Left renal pelvis (tissue), 4 donors: ENCODE measurements around the gene ISX. TPM values are rescaled to one million over a fixed set of nuclear protein-coding genes. Genes with fewer than 3 reads are reported as not detected.
A peak's percentile ranks its signal among the peaks of the same experiment; 100 is the strongest.
"Not testable (repeated sequence)": the region's sequence is repeated elsewhere in the genome, so short reads cannot be mapped to it uniquely, and the experiment has no call there.

Source experiments
- DNase-seq, 4 donors: peaks; one replicate each; pipeline ENCODE4 v3.0.0-alpha.2; 2013; ENCODE audit warnings: low read depth in 4 of 4, low spot score in 3 of 4
- polyA plus RNA-seq, 4 donors: library from polyadenylated mRNA; unstranded; fragments of 120-200 nt; gene quantifications; one replicate each; pipeline ENCODE4 v1.2.1, GENCODE V29; 2013; ENCODE audit not compliant: insufficient read length in 4 of 4

ISX gene
- polyA plus RNA-seq, result under 1 TPM; 0.05 to 0.32 (median 0.25) TPM

DNA sequence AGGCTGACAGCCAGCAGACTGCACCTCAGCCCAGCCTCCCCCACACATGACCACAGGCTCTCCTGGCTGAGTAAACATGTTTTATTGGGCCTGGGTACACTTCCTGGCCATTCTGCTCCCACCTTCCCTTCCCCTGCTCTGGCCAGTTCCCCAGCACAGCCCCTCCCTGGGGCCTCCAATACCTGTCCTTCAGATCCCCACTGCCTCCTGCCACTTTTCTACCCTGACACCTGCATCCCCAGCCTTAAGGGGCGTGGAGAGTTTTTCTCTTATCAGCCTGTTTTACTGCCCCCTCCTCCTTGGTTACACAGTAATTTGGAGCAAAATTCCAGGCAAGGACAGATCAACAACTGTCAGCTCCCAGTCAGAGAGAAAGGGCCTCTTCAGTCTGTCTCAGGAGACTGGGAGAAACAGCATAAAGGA, at the start of gene ISX:
Gene ISX, plus strand, starts transcription at position 363 of the 423 bp plus-strand sequence. CDS start 930 bp downstream, outside the sequence.
- peak in 2 of 4 donors; percentile 8 to 18 for DNase-seq

- DNase-seq, result no peak
Measured at GRCh38 chr22:35016909-35017308, 49.0 kb upstream of the ISX start.

DNA sequence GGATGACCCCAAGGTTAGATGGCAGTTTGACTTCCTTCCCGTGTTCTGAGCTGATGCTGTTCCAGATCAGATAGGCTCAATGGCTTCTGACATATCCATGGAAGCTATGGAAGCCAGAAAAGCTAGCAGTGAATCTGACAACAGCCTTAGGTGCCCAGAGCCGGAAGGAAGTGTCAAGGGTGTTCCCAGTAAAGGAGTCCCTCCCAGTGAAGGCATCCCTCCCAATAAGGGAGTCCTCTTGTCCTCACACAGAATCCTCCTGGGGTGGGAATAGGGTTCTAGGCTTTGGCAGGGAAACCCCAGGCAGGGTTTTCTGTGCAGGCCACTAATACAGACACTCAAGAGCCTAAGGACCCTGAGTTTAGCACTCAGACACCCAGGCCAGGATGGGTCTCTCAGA, 47.0 kb upstream of the ISX start:
- DNase-seq, result no peak

DNA sequence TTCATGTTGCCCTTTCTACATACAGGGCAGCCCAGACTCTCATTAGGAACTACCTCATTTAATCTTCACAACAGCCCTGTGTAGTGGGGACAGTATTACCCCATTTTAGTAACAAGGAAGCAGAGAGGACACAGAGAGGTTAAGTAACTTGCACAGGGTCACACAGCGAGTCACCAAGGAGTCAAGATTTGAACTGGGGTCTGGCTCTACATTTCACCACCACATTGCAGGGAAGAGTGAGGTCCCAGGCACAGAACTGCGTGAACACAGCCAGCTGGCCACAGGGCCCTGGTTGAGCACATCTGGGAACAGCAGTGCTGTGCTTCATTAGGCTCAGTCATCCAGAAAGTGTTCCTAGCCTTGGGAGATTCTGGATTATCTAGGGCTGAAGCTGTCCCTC, 45.4 kb upstream of the ISX start:
- DNase-seq, result no peak

DNA sequence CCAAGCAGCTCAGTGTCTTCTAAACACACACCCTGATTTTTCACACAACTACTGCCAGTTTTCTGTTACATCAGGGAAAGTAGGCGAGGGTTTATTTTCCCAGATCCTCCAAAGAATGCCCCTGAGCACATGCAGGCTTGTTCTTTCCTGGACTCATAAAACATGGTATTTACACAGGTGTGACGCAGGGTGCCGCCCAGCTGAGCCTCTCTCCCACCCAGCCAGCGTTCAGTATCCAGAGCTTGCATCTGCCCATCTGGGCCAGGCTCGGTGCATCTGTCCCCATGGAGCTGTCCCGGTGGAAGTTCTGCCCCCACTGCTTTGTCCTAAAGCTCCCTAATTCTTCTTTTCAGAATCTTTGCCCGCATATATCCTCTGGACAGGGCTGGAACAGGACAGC, 44.8 kb upstream of the ISX start:
- no peak for DNase-seq

GRCh38 chr22:35022291-35022690, 43.7 kb upstream of the ISX start:
- DNase-seq, result no peak

GRCh38 chr22:35023692-35024363, 42.1 kb upstream of the ISX start:
- peak; percentile 35 to 43 (median 37) for DNase-seq

- no peak for DNase-seq
Measured at GRCh38 chr22:35024364-35024692, 41.6 kb upstream of the ISX start.

DNA sequence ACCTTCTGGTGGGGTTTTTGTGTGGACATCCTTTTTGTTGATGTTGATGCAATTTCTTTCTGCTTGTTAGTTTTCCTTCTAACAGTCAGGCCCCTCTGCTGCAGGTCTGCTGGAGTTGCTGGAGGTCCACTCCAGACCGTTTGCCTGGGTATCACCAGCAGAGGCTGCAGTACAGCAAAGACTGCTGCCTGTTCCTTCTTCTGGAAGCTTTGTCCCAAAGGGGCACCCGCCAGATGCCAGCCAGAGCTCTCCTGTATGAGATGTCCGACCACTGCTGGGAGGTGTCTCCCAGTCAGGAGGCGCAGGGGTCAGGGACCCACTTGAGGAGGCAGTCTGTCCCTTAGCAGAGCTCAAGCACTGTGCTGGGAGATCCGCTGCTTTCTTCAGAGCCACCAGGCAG, 35.8 kb upstream of the ISX start:
- not testable (repeated sequence) for DNase-seq

- DNase-seq, result no peak
Measured at GRCh38 chr22:35032571-35032970, 33.4 kb upstream of the ISX start.

DNA sequence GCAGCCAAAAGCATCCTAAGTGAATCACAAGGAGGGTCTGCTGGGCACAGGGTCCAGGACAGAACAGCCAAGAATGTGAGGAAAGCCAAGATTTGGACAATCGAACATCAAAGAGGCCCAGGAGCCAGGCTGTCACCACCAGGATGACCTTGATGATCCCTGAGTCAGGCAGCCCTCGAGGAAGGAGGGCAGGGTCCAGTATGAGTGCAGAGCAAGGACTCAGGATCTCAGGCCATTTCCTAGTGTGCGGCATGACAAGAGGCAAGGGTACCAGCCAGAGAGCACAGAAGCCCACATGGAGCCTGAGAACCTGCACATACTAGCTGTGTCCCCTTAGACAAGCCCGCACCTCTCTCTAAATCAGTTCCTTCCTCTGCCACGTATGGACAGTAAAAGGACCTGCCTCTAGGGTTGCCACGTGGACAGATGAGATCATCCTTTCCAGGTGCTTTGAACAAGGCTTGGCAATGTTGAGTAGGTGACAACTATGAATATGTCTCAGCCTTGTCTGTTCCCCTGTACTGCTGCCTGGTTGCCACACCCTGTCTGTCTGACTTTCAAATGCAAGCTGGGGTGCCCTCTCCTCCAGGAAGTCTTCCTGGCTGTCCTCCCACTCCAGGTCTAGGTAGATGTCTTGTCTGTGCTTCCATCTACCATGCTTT, 32.2 kb upstream of the ISX start:
- no peak for DNase-seq

- no peak for DNase-seq
Measured at GRCh38 chr22:35034963-35035362, 31.0 kb upstream of the ISX start.

DNA sequence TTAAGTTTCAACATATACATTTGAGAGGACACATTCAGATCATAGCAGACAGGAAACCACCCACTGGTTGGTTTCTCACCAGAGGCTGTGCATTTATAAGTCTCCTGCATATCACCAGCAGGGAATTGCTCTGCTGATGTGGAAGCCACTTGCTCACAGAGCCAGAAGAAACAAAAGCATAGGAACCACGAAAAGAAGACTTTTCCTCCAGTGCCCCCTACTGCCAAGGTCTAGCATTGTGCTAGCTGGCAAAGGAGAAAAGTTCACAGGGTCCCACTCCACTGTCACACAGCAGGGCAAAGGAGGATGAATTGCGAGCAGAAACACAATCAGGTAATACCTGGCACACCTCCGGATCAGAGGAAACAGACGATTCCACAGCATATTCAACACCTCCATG, 28.9 kb upstream of the ISX start:
- no peak for DNase-seq

GRCh38 chr22:35039625-35040024, 26.3 kb upstream of the ISX start:
- peak in 3 of 4 donors; percentile 23 to 44 (median 26) for DNase-seq

DNA sequence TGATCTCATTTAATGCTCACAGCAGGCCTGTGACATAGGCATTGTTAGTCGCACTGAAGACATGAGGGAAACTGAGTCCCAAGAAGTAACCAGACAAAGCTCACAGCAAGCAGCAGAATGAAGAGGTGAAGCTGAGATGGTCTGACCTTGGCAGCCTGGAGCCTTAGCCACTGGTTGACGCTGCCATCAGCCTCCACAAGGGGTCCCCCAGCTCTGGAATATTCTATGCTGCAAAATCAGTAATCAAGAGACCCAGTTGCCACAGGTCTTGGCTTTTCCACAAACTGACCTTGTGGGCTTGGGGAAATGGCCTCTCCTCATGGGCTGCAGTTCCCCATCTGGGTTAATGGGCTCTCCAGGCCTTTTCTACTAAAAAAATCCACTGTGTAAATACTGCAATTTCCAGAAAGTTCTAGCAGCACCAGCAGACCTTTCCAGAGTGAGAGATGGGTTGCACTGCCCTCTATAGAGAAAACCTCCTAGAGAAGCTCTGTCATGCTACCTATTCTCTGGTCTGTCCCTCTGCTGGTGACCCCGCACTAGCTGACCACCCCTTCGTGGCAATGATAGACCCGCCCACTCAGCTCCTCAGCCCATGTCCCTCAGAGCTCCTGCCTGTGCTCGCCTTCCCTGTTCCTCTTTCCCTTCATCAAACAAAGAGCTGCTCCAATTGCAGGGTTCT, 22.6 kb upstream of the ISX start:
- no peak for DNase-seq

DNA sequence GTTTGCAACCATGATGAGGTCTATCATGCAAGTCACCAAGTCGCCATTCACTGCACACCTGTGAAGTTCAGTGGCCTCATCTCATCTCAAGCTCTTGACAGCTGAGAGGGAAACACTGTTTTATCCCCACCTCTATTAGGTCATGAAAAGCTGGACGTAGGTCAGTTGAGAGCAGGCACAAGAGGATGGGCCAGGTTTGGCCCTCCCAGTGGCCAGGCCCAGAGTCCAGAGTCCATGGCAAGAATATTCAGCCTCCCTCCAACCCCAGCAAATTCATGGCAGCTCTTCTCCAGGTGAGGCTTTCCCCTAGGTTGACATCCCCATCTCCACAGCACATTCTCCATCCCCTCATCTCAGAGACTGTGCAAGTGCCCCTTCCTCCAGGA, 22.0 kb upstream of the ISX start:
- no peak for DNase-seq

DNA sequence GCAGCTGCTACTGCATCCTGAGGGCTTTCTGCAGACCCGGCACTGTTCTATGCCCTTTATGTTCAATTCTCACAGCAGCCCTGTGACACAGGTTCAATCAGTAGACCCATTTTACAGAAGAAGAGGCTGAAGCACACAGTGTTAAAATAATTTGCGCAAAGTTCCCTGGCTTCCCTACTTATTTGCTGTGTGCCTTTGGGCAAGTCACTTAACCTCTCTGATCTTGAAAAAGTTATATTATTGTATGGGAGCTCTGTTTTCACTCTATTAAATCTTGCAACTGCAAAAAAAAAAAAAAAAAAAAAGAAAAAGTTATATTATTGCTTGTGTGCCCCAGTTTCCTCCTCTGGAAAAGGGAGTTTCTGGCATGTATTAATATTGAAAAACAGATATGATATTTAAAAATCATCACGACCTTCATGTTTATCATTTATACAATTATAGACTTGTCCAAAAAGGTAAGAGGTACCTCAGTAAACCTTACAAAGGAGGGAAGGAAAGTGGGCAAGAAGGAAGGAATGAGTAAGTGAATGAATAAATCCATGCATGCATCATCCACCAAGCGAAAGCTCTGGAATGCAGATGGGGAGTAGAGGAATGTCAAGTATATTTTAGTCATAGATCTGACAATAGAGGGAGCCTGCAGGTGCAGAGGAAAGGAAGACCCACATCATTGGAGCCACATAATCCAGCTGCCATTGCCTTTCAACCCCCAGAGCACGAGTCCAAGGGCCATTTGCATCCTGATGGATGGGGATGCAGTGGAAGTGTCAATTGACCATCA, 21.2 kb upstream of the ISX start:
- DNase-seq, result no peak

DNA sequence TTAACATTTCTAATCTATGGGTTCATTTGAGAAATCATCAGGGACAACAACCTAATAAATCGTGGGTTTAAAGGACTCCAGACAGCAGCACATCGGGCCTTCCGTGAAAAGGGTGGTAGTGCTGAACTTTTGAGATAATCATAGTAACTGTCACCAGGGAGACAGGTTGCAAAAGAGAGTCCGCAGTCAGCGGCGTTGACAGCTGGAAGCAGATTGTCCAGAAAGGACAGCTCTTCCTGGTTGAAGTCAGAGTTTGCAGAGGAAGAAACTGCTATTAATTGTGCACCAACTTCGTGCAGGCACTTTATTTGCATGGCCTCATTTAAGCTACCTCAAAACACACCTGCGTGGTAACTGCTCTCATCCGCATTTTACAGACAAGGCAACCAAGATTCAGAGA, 20.5 kb upstream of the ISX start:
- no peak for DNase-seq

- no peak for DNase-seq
Measured at GRCh38 chr22:35046744-35047462, 19.1 kb upstream of the ISX start.

- DNase-seq, result not testable (repeated sequence)
Measured at GRCh38 chr22:35050038-35050437, 15.9 kb upstream of the ISX start.
